Measurements from ENCODE around the gene TENM4.

GRCh38 chr11:79165908-79166307 lies 274.9 kb downstream of the TENM4 start:
- no peak for TF ChIP-seq CTCF (IDR thresholded peaks at IDR 0.05)
- TF ChIP-seq POLR2A (IDR thresholded peaks at IDR 0.05): no peak
